NCI-H2081 (cell line): ENCODE data around the gene CSTF2.

Experiments used
- DNase-seq, 2 experiments: peaks; one replicate each; lab custom pipeline; 2025; lab: John Stamatoyannopoulos, UW

CSTF2 gene

DNA sequence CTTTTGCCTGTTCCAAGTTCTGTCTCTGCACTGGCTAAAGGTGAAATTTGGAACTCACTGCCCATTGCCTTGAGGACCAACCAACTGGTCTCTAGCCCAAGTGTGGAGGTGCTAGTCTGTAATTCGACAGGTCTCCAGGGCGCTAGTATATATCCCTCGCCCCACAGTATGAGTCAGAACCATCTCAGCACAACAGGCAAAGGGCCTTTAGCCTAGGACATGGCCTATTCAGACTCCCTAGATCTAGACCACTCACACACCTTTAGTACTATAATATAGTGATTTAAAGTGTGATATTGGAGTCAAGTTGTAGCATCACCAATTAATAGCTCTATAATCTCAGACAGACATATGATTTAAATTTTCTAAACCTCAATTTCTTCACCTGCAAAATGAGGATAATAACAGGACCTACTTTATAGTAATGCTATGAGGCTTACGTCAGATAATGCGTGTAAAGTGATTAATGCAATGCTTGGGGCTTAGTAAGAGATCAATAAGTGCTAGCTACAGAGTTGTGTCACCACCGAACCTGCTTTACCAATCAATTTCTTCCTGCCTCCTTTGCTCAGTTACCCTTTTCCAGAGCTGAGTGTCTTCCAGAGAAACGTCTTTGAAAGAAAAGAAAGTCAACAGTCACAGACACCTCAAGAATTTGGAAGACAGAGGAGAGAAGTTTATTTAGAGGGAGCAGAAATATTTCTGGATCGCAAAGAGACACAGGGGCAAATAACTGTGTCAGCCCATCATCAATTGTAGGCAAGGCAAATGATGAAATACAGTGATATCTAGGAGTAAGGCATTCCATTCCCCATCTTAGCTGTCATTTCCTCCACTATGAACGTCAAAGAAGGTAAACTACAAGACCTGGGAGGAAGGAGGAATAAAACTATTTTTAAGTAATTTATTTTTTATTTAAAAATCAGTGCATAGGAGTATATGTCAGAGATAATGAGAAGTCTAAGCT, 51.7 kb downstream of the CSTF2 start:
- no peak for DNase-seq

- DNase-seq = no peak
Observed at GRCh38 chrX:100874325-100874724, 54.1 kb downstream of the CSTF2 start, which contains the start of gene NOX1. NOX1 (minus strand) TSS chrX:100874359; CDS start chrX:100874139, 220 bp downstream.

- peak in 1 of 2 experiments; percentile 58 for DNase-seq
Observed at GRCh38 chrX:100880368-100880767, 60.2 kb downstream of the CSTF2 start.

DNA sequence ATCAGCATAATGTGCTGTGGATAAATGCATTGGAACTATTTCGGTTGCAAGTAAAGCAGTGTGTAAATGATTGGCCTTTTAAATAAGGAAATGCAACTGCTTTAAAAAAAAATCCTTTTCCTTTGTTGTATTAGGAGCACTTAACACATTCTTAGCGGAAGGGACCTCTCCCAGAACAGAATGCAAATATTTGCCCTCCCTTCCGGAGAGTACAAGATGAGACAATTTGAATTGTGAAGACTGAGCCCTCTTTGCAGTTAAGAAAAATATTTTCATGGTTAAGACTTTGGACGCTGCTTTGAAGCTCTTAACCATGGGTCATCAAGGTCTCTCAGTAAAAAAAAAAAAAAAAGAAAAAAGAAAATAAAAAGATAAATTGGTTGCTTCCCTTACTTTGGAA, 63.5 kb downstream of the CSTF2 start:
- no peak for DNase-seq
